ENCODE results near the gene SSBP4.

SSBP4 gene

DNA sequence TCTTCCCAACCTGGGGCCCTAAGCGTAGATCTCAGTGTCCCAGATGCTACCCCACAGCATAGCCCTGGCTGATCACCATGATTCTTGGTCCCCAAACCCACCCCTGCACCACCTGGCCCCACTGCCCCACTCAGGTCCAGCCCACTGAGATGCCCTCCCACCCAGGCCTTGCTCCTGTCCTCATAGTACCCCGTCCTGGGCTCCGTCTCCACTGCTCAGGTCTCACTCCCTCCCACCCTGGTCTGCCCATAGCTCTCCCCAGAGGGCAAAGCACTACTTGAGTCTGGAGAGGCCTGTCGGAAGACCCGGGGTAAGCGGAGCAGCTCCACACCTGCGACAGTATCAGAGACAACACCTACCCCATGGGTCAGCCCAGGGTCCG lies 54.5 kb downstream of the SSBP4 start:
- no peak for DNase-seq

GRCh38 chr19:18474366-18474887 lies 55.2 kb downstream of the SSBP4 start:
- no peak for DNase-seq

- no peak for DNase-seq
Measured at GRCh38 chr19:18475004-18475453, 55.8 kb downstream of the SSBP4 start.

DNA sequence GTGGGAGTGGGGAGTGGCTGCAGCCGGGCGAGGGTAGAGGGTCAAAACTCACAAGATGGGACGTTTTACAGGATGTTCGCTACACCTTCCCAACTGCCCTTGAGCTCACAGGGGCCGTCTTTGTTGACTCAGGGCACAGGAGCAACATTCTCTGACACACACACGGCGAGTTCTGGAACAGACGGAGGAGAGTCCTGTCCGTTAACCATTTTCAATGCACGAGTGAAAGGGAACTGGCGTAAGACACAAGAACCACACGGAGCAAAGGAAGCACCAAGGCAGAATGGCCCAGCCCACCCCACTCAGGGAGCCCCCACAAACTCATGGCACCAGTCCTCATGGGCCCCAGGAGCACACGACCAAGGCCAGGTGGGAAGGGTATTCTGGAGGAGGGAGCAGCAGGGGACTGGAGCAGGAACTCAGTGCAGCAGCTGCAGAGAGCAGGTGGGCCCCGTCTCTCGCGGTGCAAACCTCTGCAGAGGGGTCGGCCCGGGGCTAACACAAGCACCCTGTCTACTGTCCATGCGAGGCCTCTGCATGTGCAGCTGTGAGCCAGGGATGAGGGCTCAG lies 56.6 kb downstream of the SSBP4 start:
- no peak for DNase-seq

GRCh38 chr19:18476507-18477041 lies 57.4 kb downstream of the SSBP4 start:
- no peak for DNase-seq

DNA sequence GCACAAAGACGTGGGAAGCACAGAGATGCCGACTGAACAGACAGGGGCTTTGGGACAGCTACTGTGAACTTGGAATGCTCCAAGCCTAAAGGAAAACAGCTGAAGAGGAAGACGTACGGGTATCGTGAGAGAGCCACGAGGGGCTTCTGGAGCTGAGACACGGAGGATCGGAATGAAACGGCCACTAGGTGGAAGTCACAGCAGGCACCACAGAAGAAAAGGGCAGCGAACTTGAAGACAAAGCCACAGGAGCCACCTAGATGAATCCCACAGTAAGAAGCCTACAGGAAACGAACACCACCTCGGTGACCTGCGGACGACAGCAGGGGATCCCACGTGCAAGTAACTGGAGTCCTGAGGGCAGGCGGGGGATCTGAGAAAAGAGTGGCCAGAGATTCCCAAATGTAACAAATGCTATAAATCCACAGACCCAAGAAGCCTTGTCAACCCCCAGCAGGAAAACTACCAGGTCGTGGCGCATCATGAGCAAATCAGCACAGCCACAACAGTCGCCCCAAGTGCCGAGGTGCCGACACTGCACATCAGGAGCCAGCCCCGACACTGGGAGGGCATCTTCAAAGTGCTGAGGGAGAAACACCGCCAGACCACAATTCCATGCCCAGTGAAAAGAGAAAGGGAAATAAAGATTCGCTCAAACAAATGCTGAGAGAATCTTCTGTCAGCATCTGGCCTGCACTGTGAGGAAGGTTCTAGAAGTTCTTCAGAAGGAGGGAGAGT lies 58.0 kb downstream of the SSBP4 start:
- DNase-seq = no peak

GRCh38 chr19:18477974-18478373 lies 58.8 kb downstream of the SSBP4 start:
- DNase-seq = no peak

DNA sequence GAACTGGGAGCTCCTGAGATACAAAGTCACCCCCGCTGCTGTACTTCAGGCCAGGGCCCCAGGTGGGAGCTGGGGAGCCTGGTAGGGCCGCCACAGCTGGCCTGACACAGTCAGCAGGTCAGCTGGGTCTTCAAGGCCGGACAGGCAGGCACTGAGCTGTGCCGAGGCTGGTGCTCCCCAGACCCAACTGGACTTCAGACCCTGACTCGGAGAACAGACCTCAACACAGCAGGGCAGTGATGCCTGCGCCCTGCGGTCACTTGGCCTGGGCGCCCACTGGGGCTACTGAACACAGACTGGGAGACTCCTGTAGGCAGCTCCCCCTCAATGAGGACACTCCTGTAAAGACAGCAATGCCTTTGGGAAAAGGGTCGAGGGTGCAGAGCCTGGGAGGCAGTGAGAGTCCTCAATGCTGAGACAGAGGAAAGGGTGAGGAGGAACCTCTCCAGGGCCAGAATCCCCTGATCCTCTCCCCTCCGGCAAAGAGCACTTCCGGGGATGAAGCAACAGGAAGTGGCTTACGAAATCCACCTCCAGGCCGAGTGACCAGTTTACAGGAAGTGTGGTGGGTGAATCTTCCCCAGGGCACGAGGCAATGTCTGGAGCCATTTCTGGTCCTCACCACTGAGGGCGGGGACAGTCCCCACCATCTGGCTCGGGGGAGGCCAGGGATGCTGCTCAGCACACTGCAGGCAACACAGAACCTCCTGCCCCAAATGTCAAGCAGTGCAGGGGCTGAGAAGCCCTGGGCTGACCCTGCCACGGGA lies 59.5 kb downstream of the SSBP4 start:
- peak; percentile 85 for DNase-seq

GRCh38 chr19:18480006-18480691 lies 61.0 kb downstream of the SSBP4 start:
- DNase-seq = no peak

DNA sequence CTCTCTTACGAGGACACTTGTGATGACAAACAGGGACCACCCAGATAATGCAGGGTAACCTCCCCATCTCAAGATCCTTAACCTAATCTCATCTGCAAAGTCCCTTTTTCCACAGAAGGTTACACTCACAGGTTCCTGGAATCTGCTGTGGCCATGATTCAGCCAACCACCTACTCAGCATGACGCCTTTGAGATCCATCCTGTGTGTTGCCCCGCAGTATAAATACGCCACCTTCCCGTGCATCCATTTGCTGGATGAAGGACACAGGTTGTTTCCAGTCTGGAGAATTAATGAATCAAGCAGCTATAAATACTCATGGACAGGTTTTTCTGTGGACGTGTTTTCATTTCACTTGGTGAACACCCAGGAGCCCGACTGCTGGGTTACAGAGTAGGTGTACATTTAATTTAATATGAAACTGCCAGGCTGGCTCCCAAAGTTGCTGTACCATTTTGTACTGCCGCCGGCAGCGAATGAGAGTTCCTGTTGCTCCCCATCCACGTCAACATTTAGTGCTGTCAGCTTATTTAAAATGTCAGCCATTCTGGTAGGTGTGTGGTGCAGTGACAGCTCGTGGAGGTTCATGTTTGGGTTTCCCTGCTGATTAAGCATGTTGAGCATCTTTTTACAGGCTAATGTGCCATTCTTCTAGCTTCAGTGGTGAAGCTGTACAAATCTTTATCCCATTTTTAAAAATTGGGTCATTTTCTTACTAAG lies 62.5 kb downstream of the SSBP4 start:
- DNase-seq = no peak

DNA sequence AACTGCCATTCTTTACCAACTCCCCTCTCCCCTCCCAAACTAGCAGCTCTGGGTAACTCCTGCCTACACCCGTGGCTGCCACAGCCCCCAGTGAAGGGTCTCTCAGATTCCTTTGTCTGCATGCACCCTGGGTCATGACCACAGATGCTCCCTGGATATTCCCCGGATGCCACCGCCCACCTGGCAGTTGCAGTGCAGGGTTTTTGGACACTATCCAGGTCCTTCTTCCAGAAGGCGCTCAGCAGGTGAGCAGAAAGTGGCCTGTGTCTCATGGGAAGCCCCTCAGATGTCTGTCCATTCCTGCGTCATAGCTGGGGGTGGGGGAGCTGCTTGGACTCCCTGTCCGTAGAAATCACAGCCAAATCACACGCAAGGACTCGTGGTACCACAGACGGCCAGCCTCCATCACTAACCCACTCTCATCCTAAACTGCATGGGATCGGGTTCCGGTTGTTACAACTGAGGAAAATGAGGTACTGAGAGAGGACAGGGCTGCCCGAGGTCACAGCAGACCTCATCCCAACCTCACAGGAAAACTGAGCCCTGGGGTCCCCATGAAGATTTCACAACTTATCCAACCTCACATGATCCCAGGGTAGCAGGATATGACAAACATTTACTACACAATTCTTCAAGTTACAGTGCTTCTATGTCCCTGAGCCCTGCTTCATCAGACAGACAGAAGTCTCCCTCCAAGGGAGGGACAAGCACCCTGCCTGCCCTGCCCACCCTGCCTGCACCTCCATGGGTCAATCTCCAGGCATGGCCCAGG lies 64.1 kb downstream of the SSBP4 start:
- DNase-seq = no peak
